GM19455 (cell line): ENCODE results near the gene EHBP1L1.
A peak's percentile ranks its signal among the peaks of the same experiment; 100 is the strongest.

Source experiments
- ATAC-seq: cut with Tn5 transposase; IDR thresholded peaks from one replicate; pipeline ENCODE4 v1.9.1; 2021; ENCODE audit not compliant: unreplicated experiment

The EHBP1L1 gene

GRCh38 chr11:65546217-65546958 lies 29.5 kb upstream of the EHBP1L1 start:
- ATAC-seq = peak; percentile 61

DNA sequence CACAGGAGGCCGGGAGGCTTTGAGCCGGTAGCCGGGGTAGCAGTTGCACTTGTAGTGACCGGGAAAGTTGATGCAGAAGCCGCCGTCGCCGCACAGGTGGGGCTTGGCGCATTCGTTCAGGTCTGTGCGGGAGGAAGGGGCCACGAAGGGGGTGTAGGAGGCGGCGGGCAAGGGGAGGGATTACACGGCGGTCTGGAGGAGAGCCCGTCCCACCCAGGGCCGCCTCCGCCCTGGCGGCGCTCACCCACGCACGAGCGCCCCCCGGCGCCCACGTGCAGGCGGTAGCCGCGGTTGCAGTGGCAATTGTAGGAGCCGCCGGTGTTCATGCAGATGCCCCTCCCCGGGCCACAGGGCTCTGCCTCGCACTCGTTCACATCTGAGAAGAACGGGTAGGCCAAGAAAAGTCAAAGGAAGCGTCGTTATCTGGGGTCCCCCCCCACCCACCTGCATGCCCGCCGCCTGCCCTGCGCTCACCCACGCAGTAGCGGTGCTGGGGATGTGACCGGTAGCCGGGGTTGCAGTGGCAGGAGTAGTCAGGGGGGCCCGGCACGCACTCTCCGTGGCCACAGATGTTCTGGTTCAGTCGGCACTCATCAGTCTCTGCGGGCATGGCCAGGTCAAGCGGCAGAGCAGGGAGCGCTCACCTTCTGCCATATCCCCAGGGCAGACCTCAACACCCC lies 28.3 kb upstream of the EHBP1L1 start:
- ATAC-seq = no peak

- no peak for ATAC-seq
These were observed 27.5 kb upstream of the EHBP1L1 start for GRCh38 chr11:65548395-65548794.

GRCh38 chr11:65549096-65549495 lies 26.8 kb upstream of the EHBP1L1 start:
- ATAC-seq = no peak

DNA sequence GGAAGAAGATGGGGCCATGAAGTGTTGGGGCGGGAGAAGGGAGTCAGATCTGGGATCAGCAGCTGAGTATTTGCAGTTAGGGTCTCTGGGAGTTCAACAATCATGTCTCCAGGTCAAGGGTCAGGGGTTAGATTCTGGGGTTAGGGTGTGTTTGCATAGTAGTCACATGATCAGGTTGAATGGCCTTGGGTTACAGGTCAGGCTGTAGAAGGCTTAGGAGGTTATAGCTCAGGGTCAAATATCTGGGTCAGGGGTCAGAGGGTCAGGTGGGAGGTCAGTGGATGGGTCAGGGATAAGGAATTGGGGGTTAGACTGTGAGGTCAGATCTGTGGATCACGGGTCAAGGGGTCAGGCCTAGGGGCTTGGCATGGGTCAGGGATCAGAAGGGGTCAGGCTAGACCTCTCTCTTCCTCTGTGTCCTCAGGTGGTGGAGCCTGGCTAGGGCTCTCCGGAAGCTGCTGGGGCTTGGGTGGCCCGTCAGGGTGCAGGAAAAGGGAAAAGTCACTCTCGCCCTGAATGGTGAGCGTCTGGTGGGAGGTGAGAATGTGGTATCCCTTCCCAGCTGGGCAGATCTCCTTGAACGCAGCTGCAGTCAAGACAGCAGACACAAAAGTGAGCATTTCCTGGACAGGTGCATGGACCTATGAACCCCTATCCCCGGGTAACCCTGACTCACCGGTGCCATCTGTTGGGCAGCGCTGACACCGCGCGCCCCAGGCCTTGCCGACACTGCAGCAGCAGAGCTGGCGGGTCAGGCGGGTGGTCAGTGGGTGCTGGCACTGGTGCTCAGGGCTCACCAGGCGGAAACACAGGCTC lies 24.1 kb upstream of the EHBP1L1 start:
- ATAC-seq = no peak

GRCh38 chr11:65552388-65552951 lies 23.4 kb upstream of the EHBP1L1 start:
- no peak for ATAC-seq

DNA sequence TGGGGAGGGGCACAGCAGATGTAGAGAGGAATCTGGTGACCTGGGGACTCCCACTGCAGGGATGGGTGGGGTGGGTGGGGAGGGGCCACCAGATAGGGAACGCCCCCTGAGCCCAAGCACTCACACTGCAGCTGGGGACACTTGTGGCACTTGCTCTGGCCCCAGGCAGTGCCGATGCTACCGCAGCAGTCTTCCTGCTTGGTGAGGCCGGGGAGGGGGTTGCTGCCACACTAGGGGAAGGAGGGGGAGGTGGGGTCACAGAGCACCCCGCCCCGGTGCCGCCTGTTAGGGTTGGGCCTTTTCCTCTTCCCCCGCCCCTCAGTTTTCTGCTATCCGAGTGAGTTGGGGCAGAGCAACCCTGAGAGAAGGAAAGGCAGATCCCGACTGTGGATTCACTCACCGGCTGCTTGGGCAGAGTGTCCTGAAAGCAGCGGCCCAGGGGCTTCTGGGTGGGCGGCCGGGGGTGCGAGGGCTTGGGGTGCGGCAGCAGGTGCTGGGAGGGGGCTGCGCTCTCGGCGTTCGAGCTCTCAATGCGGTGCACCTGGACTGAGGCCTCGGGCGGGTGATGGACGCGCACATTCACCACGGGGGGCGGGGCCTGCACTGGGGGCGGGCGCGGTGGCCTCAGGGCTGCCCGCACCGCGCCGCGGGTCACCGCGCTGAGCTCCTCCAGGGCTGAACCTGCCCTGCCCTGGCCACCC lies 22.4 kb upstream of the EHBP1L1 start:
- no peak for ATAC-seq

GRCh38 chr11:65554057-65554818 lies 21.6 kb upstream of the EHBP1L1 start:
- ATAC-seq = no peak

GRCh38 chr11:65554842-65555430 lies 20.9 kb upstream of the EHBP1L1 start:
- no peak for ATAC-seq

DNA sequence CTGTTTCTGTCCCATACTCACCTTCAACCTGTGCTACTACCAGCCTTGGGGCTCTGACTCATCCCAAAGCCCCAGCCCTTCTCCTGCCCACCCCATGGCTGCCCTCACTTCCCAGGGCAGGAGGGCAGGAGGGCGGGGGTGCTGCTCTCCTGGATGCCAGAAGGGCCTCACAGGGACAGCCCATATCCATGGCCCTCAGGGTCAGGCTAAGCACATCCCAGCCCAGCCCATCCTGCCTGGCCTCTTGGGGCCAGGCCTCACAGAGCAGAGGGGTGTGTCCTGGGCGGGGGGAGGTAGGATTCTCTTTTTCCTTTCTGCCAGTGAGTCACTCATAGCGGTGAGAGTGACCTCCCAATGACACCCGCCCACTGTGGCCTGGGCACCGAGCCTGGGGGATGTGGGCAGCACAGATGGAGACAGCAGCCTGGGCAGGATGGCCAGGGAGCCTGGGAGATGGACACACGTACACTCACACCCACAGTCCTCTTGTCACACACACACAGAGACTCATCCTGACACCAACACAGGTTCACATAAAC lies 20.1 kb upstream of the EHBP1L1 start:
- ATAC-seq = no peak

DNA sequence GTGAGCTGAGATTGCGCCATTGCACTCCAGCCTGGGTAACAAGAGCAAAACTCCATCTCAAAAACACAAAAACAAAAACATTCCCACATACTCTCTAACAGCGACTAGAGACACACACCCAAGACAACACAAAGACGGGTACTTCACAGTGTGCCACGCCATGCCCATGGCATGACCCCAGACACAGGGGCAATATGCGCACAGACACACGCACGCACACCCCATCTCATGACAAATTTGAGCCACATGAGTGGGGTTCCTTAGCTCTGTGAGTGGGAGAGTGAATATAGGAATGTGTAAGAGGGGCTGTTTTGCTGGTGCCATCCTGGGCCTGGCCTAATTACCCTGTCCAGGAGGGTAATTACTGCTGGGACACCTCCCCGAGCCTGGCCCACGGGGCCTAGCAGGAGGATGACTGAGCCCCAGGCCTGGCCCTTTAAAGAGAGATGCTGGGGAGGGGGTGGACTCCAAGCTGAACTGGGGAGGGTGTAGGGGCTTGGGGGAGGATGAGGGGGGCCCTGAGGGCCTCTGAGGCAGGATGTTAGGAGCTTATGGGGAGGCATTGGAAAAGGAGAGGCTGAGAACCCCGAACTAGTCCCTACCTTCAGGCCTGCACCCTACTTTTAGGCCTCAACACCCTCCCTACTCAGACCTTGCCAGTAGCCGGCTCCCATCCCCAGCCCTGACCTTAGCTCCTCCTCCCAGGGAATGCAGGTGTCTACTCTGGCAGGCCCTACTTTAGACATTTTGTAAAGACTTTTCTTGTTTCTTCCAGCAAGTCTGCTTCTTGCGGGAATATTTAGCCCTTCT lies 19.2 kb upstream of the EHBP1L1 start:
- no peak for ATAC-seq

DNA sequence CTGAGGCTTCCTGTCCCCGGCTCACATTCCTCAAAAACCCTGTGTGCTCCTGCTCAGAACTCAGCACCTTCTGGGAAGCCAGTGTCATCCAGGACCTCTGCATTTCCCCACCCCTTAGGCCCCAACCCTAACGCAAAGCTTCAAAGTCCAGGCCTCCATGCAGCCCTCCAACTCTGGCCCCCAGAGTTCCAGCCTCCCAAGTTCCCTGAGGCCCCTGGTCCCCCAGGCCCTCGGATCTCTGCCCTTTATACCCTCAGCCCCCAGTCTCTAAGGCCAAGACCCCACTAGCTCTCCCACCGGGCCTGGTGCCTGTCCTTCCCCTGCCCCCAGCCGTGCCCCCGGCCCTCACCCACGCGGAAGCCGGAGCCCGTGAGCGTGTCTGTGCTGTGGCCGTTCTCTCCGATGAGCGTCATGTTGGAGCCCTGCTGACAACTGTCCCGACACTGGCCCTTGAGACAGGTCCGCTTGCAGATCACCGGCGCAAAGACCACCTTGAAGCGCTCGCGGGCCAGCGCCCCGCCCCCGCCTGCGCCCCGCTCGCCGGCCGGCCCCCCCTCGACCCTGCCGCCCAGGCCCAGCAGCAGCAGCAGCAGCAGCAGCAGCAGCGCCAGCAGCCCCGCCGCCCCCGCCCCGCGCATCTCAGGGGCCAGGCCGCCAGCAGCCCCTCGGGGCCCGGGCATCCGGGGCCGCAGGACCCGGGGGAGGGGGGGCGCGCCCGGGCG lies 18.4 kb upstream of the EHBP1L1 start:
- no peak for ATAC-seq

DNA sequence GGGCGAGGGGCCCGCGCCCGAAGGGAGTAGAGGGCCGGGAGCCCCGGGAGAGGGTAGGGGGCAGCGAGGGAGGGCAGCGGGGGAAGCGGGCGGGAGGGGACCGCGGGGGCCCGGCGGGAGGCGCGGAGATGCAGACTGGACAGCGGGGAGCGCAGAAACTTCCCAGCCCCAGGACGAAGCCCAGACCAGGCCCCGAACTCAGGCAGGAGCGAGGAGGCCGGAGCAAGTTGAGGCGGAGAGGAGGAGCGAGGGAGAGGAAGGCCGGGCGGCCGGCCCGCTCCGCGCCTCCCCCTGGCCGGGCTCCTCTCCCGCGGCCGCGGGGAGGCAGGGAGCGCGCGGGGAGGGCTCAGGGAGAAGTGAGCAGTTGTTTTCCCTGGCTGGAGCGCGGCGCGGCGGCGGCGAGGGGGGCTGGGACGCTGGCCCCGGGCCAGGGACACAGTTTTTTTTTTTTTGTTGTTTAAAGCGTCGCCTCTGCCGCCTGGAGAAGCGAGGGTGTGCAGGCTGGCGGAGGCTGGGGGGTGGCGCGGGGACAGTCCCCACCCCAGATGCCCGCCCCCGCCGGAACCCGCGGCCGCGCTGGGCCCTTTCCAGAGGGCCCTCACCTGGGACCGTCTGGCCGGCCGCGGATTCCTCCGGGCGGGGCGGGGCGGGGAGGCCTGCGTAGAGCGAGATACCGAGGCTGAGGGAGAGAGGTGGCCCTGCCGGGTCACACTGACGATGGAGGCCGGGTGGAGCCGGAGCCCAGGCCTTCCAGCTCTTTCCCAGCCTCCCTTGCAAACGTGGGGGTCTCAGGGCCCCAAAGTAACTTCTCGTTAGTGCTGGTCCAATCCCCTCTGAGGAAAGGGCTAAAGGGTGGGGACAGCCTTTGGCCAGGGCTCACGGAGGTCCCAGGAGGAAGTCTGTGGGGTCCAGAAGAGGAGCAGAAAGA lies 17.6 kb upstream of the EHBP1L1 start, which contains the start of gene LTBP3:
TSS of gene LTBP3 (minus strand) at position 358 of the 928 bp plus-strand sequence. CDS start 400 bp downstream, outside the sequence.
- no peak for ATAC-seq

DNA sequence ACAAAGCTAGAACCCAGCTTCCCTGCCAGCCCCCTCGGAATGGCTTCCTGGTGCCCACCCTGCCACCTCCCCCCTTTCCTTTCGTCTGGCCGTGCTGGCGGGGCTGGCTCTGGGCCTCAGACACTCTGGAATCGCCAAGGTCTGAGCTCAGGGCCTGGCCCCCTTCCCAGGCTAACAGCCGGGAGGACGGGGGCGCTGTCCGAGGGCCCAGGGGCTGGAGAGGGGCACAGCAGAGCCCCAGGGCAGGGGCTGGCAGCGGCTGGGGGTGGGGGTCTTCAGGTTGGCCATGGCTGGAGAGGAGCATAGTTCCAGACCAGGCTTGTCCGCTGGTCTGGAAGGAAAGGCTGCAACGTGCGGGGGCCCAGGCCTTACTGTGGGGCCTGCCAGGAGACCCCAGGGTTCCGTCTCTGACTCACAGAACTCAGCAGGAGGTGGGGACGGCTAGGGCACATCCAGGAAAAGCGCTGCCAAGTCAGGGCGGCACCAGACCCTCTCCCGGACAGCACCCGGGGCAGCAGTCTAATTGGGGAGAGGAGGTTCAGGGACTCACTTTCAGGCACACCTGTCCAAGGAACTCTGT lies 16.8 kb upstream of the EHBP1L1 start:
- no peak for ATAC-seq

GRCh38 chr11:65559535-65559934 lies 16.3 kb upstream of the EHBP1L1 start:
- no peak for ATAC-seq

DNA sequence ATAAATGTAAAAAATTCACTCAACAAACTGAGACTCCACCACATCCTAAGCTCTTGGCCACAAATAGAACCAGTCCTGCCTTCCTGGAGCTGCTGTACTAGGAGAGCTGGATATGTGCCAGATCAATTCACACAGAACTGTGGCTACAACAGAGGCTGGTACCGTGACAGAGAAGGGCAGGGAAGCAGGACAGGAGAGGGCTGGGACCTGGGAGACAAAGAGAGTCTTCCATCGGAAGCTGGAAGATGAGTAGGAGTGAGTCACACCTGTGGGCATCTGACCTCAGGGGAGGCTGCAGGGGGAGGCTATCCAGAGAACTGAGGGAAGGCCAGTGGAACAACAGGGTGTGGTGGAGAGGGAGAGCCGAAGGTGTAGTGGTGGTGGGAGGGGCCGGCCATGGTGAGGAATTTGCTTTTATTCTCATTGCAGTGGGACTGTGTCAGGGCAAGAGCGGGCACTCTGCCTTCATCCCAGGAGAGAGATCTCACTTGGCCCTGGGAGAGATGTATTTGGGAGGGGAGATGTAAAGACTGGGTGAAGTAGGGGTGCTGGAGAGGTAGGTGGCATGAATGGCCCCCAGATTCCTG lies 15.8 kb upstream of the EHBP1L1 start:
- no peak for ATAC-seq
